Activated CD8-positive, alpha-beta T cell treated with anti-CD3 and anti-CD28 coated beads, Interleukin-2, amount 10 ng/mL, durations not matched to agents 7 days and 5 days (primary cell): ENCODE data around the gene GPSM1. TPM values are rescaled to one million over a fixed set of nuclear protein-coding genes. Genes with fewer than 3 reads are reported as not detected.

Source experiments
- ATAC-seq: fragments of 150-1000 bp; cut with Tn5 transposase; one replicate; pipeline ENCODE4 v1.10.0; 2021; ENCODE audit warnings: moderate library complexity
- CTCF ChIA-PET: fragments of 350-600 bp; sonication (Branson Sonifier 250); formaldehyde crosslinking; loops from one replicate; lab custom pipeline; 2021; ENCODE audit warnings: antibody characterized with exemption; lab: Charles Lee
- POLR2A ChIA-PET: fragments of 350-600 bp; sonication (Branson Sonifier 250); formaldehyde crosslinking; loops from one replicate; lab custom pipeline; 2021; ENCODE audit warnings: antibody characterized with exemption; lab: Charles Lee
- DNase-seq: peaks from one replicate; pipeline ENCODE4 v3.0.0-alpha.2; 2020
- H3K27ac Mint-ChIP-seq: one replicate; pipeline ENCODE4 v1.8.0; 2021; ENCODE audit warnings: mild to moderate bottlenecking, mixed read lengths
- H3K27me3 Mint-ChIP-seq: one replicate; pipeline ENCODE4 v1.8.0; 2021; ENCODE audit warnings: low read depth, mixed read lengths
- H3K36me3 Mint-ChIP-seq: one replicate; pipeline ENCODE4 v1.8.0; 2021; ENCODE audit warnings: low read depth, mixed read lengths
- H3K4me1 Mint-ChIP-seq: one replicate; pipeline ENCODE4 v1.8.0; 2021; ENCODE audit warnings: low read depth, mixed read lengths
- H3K4me3 Mint-ChIP-seq: one replicate; pipeline ENCODE4 v1.8.0; 2021; ENCODE audit warnings: mild to moderate bottlenecking, mixed read lengths
- H3K9me3 Mint-ChIP-seq: one replicate; pipeline ENCODE4 v1.8.0; 2022; ENCODE audit warnings: mixed read lengths; ENCODE audit not compliant: insufficient read depth
- total RNA-seq, 2 experiments: library from RNA; stranded (reverse); gene quantifications; one replicate each; pipeline ENCODE4 v1.2.3, GENCODE V29; 2021

GPSM1 gene
- 1 to 10 TPM; 1.8 to 2.3 TPM for total RNA-seq

- no peaks in the 10 kb centered on the region for H3K4me1 Mint-ChIP-seq
- ATAC-seq (peak; percentile 65), DNase-seq (peak; percentile 33)
- POLR2A ChIA-PET = interaction anchor here (0.6 to 0.9 kb wide), 2 partner anchors 10 to 36 kb away, joined by 3 read pairs; no protein-coding TSS in a partner anchor
- peak within 1 kb of the TSS; percentile 49 for H3K4me3 Mint-ChIP-seq
- no peak within 1 kb of the TSS for H3K27ac Mint-ChIP-seq
- peaks cover 2% of the 10 kb centered on the region for H3K27me3 Mint-ChIP-seq
- no peaks in the 10 kb centered on the region for H3K9me3 Mint-ChIP-seq
- CTCF ChIA-PET = no interaction called here
- H3K36me3 Mint-ChIP-seq = no peaks in the 10 kb centered on the region
These were observed at the start of gene GPSM1 for GRCh38 chr9:136327304-136327974. Gene GPSM1, plus strand, starts transcription at chr9:136327539. Its CDS starts 157 bp downstream, at chr9:136327696.

GRCh38 chr9:136277746-136278145 is 49.6 kb upstream of the GPSM1 start:
- Mint-ChIP-seq H3K4me3 (no peak overlapping the region), H3K9me3 (no peaks in the 10 kb centered on the region), H3K27ac (no peak overlapping the region), H3K4me1 (no peaks in the 10 kb centered on the region), H3K36me3 (no peaks in the 10 kb centered on the region), H3K27me3 (no peaks in the 10 kb centered on the region)
- POLR2A ChIA-PET = no interaction called here
- CTCF ChIA-PET = interaction anchor here (1.2 kb wide), 2 partner anchors 11 to 22 kb away, joined by 3 to 5 read pairs; no protein-coding TSS in a partner anchor
- ATAC-seq (no peak), DNase-seq (no peak)

- Mint-ChIP-seq H3K9me3 (no peaks in the 10 kb centered on the region), H3K36me3 (no peaks in the 10 kb centered on the region), H3K27me3 (no peaks in the 10 kb centered on the region), H3K4me3 (no peak overlapping the region), H3K4me1 (no peaks in the 10 kb centered on the region), H3K27ac (no peak overlapping the region)
- ChIA-PET CTCF (interaction anchor here (1.2 kb wide), 2 partner anchors 11 to 22 kb away, joined by 3 to 5 read pairs; no protein-coding TSS in a partner anchor), POLR2A (interaction anchor here (0.6 kb wide), 1 partner anchor 80 kb away, joined by 5 read pairs; no protein-coding TSS in a partner anchor)
- ATAC-seq (no peak), DNase-seq (no peak)
These were observed 49.1 kb upstream of the GPSM1 start for GRCh38 chr9:136278221-136278620.

GRCh38 chr9:136278894-136279293 is 48.4 kb upstream of the GPSM1 start:
- no peaks in the 10 kb centered on the region for H3K27me3 Mint-ChIP-seq
- ChIA-PET POLR2A (interaction anchor here (0.6 kb wide), 1 partner anchor 81 kb away, joined by 5 read pairs; no protein-coding TSS in a partner anchor), CTCF (interaction anchor here (1.2 kb wide), 1 partner anchor 23 kb away, joined by 3 read pairs; no protein-coding TSS in a partner anchor)
- H3K27ac Mint-ChIP-seq = no peak overlapping the region
- H3K36me3 Mint-ChIP-seq = no peaks in the 10 kb centered on the region
- H3K4me1 Mint-ChIP-seq = peaks cover 4% of the 10 kb centered on the region
- no peak for ATAC-seq
- no peaks in the 10 kb centered on the region for H3K9me3 Mint-ChIP-seq
- DNase-seq = no peak
- no peak overlapping the region for H3K4me3 Mint-ChIP-seq

- H3K9me3 Mint-ChIP-seq = no peaks in the 10 kb centered on the region
- ChIA-PET CTCF (no interaction called here), POLR2A (no interaction called here)
- no peak overlapping the region for H3K4me3 Mint-ChIP-seq
- H3K27me3 Mint-ChIP-seq = no peaks in the 10 kb centered on the region
- DNase-seq = no peak
- peaks cover 4% of the 10 kb centered on the region for H3K4me1 Mint-ChIP-seq
- ATAC-seq = no peak
- H3K27ac Mint-ChIP-seq = no peak overlapping the region
- no peaks in the 10 kb centered on the region for H3K36me3 Mint-ChIP-seq
These were observed 47.9 kb upstream of the GPSM1 start for GRCh38 chr9:136279471-136279870.

- no peak overlapping the region for H3K27ac Mint-ChIP-seq
These were observed 46.6 kb upstream of the GPSM1 start for GRCh38 chr9:136280535-136281315.

GRCh38 chr9:136281421-136282271 is 45.7 kb upstream of the GPSM1 start:
- DNase-seq (no peak), ATAC-seq (no peak)
- Mint-ChIP-seq H3K9me3 (no peaks in the 10 kb centered on the region), H3K27ac (no peak overlapping the region), H3K27me3 (no peaks in the 10 kb centered on the region), H3K4me1 (peaks cover 4% of the 10 kb centered on the region), H3K4me3 (no peak overlapping the region), H3K36me3 (no peaks in the 10 kb centered on the region)
- ChIA-PET CTCF (no interaction called here), POLR2A (no interaction called here)

More at GRCh38 chr9:136280535-136281315, 46.6 kb upstream of the GPSM1 start:
- ChIA-PET CTCF (no interaction called here), POLR2A (no interaction called here)
- DNase-seq = no peak
- peaks cover 4% of the 10 kb centered on the region for H3K4me1 Mint-ChIP-seq
- no peaks in the 10 kb centered on the region for H3K9me3 Mint-ChIP-seq
- no peaks in the 10 kb centered on the region for H3K27me3 Mint-ChIP-seq
- no peak for ATAC-seq
- no peaks in the 10 kb centered on the region for H3K36me3 Mint-ChIP-seq
- no peak overlapping the region for H3K4me3 Mint-ChIP-seq

GRCh38 chr9:136282272-136282861 is 45.0 kb upstream of the GPSM1 start:
- POLR2A ChIA-PET = no interaction called here
- Mint-ChIP-seq H3K27ac (no peak overlapping the region), H3K4me3 (no peak overlapping the region), H3K9me3 (no peaks in the 10 kb centered on the region), H3K4me1 (peaks cover 4% of the 10 kb centered on the region), H3K36me3 (no peaks in the 10 kb centered on the region), H3K27me3 (no peaks in the 10 kb centered on the region)
- CTCF ChIA-PET = interaction anchor here (1.2 kb wide), 1 partner anchor 13 kb away, joined by 3 read pairs; no protein-coding TSS in a partner anchor
- DNase-seq = peak; percentile 37
- ATAC-seq = no peak

GRCh38 chr9:136283291-136284235 is 43.8 kb upstream of the GPSM1 start:
- Mint-ChIP-seq H3K36me3 (no peaks in the 10 kb centered on the region), H3K27me3 (no peaks in the 10 kb centered on the region), H3K27ac (no peak overlapping the region), H3K4me3 (no peak overlapping the region), H3K9me3 (no peaks in the 10 kb centered on the region), H3K4me1 (peaks cover 4% of the 10 kb centered on the region)
- ChIA-PET POLR2A (no interaction called here), CTCF (interaction anchor here (1.0 to 1.2 kb wide), 2 partner anchors 15 to 17 kb away, joined by 3 to 4 read pairs; no protein-coding TSS in a partner anchor)
- DNase-seq (peak; percentile 81), ATAC-seq (peak; percentile 95)

- Mint-ChIP-seq H3K27me3 (no peaks in the 10 kb centered on the region), H3K27ac (no peak overlapping the region), H3K9me3 (no peaks in the 10 kb centered on the region), H3K4me3 (no peak overlapping the region), H3K4me1 (peaks cover 4% of the 10 kb centered on the region), H3K36me3 (no peaks in the 10 kb centered on the region)
- ChIA-PET CTCF (no interaction called here), POLR2A (no interaction called here)
- DNase-seq (no peak), ATAC-seq (no peak)
These were observed 43.0 kb upstream of the GPSM1 start for GRCh38 chr9:136284311-136284710.
